Middle frontal gyrus (tissue), 1 donor: ENCODE results near the gene MYO15A.
A peak's percentile ranks its signal among the peaks of the same experiment; 100 is the strongest.

Experiments
- DNase-seq: peaks from one replicate; pipeline ENCODE4 v3.0.0-alpha.2; 2015; ENCODE audit warnings: low spot score; ENCODE audit errors: extremely low spot score

Gene MYO15A

DNA sequence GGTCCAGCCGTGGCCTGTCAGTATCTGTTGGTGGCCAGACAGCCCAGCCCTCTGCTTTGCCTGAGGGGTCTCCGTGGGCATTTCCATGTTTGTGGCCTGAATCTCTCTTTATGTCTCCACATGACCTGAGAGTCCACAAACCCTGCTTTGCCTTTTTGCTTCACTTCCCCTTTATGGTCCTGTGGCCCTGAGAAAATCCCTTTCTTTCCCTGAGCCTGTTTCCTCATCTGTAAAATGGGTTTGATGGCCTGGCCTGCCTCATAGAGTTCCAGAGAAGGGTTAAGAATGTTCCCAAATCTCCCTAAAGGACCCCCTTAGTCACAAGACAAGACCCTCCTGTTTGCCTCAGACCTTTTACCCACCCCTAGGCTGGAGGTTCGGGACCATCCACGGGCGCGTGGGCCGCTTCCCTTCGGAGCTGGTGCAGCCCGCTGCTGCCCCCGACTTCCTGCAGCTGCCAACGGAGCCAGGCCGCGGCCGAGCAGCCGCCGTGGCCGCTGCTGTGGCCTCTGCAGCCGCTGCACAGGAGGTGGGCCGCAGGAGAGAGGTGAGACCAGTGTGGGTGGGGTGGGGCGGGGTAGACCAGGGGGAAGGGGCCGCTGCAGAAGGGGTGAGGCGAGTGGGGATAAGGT, 48.9 kb downstream of the MYO15A start:
- no peak for DNase-seq

DNA sequence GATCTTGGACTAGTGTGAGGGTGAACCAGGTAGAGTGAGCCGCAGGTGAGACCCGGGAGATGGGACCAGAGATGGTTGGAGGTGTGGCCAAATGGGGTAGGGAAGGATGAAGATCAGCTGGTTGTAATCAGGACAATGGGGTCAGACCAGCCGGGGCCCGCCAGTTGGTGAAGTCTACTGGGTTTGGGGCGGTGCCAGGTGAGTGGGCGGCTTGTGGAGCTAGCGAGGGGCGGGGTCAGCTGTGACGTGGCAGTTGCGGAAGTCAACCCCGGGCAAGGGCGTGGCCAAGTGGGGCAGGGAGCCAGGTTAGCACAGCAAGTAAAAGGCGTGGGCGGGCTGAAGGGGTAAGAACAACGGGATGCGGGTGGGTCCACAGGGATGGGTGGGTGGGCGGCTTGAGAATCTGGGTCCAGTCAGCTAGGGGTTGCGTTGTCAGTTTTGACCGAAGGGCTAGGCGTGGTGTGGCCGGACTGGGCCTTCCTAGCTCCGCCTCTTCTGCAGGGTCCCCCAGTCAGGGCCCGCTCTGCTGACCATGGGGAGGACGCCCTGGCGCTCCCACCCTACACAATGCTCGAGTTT, 49.6 kb downstream of the MYO15A start:
- no peak for DNase-seq

DNA sequence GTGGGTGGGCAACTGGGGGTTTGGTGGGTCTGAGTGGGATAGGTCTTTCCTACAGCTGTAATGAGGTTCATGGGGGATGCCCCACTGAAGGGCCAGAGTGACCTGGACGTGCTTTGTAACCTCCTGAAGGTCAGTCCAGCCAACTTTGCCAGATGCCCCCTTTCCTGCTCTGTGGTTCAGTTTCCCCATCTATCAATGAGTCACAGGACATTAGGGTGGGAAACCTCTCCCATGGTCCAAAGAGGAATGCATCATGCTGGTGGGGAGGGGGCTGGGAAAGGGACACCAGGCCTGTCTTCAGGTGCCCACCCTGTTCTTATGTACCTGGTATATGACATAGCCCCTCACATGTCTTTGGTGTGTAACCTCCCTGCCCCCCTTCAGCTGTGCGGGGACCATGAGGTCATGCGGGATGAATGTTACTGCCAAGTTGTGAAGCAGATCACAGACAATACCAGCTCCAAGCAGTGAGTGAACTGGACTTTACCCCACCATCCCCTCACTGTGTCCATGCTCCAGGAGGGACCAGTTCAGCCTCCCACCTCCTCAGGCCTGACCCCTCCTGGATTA, 51.1 kb downstream of the MYO15A start:
- no peak for DNase-seq

DNA sequence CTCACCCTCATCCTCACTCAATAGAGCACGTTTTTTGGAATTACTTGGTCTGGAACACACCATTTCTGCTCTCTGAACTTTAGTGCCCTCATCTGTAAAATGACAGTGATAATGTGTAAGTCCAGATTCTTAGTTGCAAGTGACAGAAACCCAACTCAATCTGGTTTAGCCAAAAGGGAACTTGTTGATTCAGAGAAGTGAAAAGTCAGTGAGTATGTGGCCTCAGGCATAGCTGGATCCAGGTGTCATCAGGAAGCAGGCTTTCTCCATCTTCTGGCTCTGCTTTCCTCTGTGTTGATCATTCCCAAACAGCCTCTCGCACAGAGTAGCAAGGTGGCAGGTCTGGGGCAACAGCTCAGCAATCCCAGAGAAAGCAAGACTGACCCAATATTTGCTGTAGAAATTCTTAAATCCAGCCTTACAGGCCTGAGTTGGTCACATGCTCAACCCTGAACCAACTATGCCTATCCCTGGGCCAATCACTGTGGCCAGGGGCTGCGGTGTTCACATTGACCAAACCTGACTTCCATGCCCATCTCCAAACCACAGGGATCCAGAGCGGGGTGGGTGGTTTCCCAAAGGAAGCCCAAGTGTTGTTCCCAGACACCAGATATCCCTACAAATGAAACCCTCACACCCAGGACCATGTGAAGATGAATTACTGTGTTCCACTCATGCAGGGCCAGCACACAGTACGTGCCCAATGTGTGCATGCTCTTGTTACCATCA, 51.7 kb downstream of the MYO15A start:
- DNase-seq, result no peak

DNA sequence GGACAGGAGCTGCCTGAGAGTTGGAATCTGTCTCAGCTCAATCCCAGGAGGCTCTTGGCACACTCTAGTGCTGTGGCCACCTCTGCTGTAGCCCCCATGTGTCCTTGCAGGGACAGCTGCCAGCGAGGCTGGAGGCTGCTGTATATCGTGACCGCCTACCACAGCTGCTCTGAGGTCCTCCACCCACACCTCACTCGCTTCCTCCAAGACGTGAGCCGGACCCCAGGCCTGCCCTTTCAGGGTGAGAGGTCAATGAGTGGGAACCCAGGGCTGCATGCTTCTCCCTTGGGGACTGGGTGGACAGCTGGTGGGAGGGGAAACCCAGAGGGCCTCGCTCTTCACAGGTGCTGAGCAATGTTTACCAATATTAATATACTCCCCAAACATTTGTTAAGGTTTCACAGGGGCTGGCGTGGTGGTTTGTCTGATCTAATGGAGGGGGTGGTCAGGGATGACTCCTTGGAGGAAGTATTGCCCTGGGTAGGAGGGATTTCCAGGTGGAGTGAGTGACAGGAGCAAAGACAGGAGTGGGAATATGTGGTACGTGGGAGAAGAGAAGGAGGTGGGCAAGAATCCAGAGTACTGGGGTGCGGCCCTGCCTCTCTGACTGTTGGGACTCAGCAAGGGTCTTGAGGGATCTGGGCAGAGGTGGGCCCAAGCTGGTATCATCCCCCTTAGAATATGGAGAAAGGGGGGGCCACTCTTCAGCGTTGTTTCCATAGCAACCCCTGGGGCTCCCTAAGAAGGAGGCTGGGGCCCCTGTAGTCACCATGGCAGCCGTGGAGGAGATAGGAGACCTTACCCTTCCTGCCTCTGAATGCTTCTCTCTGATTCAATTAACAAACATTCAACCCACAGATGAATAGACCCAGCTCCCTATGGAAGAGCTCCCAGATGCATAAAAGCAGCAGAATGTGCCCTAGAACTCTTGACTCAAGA, 52.9 kb downstream of the MYO15A start:
- DNase-seq, result no peak

DNA sequence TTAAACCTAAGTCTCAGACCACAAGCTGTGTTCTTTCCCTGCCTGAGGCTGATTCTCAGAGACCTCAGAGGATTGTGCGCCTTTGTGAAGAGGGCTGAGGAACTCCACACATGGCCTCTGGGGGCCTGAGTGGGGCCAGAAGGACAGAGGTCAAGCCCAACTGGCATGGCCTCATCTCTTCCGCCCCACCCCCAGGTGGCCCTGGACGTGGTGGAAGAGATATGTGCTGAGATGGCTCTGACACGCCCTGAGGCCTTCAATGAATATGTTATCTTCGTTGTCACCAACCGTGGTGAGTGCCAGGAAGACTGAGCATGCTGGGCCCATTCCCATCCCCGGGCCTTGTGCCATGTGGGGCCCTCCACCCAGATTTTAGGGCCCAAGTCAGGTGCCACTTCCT, 55.0 kb downstream of the MYO15A start:
- DNase-seq, result no peak

DNA sequence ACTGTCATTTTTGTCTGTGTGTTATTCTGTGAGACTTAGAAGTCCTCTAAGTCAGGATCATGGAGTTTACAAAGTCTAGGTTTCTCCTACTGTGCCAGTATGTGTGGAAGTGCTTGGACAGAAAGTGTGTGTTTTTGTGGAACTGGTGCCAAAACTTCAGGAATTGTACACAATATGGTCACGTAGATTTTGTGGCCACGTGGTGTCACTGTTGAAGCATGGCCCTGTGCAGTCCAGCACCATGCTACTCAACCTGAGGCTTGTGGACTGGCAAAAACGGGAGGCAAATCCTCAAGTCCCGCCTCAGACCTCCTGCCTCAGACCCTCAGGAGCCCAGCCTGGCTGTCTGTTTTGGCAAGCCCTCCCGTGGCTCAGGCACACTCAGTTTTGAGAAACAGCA, 58.3 kb downstream of the MYO15A start:
- no peak for DNase-seq

DNA sequence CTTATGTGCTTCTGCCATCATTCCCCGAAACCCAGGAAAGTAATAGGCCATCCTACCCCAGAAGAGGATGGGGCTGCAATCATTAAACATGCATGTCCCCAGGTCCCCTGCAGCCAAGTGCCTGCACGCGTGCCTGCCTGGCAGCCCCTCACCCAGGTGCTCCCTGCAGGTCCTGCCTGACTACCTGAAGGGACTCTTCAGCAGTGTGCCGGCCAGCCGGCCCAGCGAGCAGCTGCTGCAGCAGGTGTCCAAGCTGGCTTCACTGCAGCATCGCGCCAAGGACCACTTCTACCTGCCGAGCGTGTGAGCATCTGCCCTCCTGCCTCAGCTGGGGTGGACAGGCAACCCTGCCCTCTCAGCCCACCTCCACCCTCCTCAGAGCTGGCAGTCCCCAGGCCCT, 58.9 kb downstream of the MYO15A start:
- DNase-seq, result no peak

DNA sequence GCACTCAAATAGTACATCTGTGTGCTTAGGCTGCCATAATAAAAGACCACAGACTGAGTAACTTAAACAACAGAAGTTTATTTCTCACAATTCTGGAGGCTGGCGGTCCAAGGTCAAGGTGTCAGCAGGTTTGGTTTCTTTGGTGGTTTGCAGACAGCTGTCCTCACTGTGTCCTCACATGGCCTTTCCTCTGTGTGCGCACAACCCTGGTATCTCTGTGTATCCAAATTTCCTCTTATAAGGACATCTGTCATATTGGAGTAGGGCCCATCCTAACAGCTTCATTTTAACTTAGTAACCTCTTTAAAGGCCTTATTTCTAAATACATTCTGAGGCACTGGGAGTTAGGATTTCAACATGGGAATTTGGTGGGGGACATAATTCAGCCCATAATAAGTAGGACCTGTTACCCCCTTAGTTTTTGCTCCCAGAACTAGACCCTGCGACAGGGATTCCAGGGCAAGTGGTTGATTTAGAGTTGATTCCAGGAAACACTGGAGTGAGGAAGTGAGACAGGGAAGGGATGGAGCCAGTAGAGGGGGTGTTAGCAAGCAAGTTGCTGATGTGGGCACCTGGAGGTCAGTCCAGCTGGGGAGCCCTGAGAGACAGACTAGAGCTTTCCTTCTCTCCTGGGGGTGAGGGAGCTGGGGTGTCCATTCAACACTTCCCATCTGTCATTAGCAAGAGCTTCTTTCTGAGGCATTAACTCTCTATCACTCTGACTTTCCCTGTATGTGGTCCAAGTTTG, 64.1 kb downstream of the MYO15A start:
- DNase-seq, result no peak

DNA sequence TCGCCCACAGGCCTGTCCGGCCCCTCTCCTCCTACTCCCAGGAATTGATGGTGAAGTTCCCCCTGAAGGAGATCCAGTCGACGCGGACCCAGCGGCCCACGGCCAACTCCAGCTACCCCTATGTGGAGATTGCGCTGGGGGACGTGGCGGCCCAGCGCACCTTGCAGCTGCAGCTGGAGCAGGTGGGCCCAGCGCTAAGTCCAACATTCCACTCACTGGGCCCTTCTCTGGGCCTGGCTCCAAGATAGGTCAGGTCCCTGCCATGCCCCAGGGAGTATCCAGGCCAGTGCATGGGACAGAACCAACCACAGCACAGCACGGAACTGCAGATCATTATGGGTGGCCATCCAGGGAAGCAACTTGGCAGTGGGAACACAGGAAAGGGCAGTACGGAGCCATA, 65.2 kb downstream of the MYO15A start:
- DNase-seq, result no peak

DNA sequence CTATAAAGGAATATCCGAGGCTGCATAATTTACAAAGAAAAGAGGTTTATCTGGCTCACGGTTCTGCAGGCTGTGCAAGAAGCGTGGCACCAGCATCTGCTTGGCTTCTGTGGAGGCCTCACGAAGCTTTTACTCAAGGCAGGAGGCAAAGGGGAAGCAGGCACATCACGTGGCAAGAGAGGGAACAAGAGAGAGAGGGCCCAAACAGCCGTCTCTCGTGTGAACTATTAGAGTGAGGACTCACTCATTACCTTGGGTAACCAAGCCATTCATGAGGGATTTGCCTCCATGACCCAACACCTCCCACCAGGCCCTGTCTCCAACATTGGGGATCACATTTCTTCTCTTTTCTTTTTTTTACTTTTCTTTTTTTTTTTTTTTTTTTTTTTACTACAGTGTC, 67.6 kb downstream of the MYO15A start:
- DNase-seq, result no peak

DNA sequence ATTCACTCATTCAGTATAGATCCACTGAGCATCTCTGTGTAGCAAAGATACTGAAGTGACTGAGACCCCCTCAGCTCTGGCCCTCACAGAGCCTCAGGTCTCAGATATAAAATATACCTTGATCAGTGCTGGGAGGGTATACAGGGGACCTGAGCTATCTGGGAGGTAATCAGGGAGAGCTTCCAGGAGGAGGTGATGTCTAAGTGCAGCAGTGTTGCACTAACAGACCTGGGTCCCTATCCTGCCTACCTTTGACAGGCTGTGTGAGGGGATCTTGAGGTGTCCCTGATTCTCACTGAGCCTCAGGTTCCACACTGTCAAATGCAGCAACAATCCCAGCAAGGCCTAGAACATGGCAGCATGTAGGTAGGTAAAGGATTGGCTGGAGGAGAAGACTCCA, 68.6 kb downstream of the MYO15A start:
- no peak for DNase-seq

DNA sequence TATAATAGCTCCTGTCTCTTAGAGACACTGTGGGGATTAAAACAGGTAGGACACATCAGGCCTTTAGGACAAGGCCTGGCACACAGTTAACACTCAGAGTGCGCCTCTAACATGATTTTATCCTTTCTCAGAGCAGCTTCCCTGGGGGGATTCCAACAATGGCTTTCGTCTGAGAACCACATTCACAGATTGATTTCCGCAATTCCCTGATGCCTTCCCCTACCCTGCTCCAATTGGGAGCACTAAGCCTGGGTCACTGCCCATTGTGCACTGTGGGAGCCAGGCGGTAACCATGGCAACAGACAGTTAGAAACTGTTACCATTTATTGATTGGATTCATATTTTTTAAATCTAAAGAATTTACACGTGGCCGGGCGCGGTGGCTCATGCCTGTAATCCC, 69.2 kb downstream of the MYO15A start:
- no peak for DNase-seq

DNA sequence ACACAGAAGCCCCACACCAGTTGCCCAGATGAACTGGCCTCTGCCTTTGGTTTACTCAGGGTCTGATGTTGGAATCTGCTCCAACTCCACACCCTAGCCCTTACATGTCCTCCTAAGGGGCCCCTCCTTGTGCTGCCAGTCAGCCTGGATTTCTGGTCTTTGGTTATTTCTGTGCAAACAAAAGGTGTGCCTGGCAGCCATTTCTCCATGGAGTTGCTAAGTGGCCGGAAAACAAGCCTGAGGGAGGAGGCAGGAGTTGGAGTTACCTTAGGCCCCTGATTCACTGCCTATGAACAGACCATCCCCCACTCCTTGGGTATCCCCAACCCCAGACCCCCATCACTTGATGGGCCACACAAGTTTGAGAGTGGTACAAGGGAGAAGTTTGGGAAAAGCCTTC, 70.6 kb downstream of the MYO15A start:
- DNase-seq, result no peak

DNA sequence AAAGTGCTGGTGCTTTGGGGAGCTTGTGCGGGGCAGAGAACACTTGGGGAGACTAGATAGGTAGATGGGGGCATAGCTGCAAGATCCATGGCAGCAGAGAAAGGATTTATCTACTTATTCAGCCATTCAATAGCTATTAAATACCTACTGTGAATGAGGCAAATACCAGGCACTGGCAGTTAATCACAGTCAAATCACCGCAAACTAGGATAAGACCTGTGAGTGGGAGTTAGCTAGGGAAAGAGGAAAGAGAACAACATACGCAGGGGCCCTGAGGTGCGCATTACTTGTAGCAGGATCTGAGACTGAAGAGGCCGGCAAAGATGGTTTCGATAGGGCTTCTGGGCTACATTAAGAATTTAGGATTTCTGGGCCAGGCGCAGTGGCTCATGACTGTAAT, 71.2 kb downstream of the MYO15A start:
- no peak for DNase-seq

DNA sequence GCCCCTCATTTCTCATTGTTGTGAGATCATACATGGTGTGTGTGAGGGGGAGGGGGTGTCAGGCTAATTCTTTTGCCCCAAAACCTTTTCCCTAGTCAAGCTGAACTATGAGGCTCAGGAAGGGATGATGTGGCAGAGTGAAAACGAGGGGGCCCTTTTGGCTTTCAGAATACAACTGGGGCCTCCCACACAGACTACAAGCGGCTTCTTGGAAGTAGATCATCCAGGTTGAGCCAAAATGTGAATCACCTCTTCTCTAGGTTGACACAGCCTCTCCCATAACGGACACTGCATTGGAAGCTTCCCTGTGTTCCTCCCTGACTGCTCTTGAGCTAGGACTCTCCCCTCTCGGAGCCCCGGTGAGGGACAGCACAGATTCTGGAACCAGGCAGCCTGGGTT, 72.8 kb downstream of the MYO15A start:
- no peak for DNase-seq

DNA sequence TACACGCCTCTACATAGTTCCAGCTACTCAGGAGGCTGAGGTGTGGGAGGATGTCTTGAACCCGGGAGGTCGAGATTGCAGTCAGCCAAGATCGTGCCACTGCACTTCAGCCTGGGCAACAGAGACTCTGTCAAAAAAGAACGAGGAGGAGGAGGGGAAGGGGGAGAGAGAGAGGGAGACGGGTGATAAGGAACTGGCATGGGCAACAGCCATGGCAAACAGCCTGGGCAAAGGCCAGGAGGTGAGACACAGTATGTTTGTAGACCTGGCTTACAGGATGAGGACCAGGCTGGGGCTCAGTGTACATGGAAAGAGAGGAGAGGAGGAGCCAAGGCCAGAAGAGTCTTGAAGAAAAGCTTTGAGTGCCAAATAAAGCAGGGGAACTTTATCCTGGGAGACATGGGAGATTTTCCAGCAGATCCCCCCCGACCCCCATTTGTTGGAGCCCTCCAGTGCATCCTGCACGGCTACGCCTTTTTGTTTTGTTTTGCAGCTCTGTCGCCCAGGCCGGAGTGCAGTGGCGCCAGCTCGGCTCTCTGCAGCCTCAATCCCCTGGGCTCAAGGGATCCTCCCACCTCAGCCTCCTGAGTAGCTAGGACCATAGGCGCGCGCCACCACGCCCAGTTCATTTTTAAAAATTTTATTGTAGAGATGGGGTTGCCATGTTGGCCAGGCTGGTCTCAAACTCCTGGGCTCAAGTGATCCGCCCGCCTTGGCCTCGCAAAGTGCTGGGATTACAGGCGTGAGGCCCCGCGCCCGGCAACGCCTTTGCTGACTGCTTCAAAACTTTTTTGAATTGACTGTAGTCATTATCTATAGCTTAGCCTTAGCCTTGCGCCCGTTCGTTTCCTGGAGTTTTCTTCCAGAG, 73.8 kb downstream of the MYO15A start:
- DNase-seq, result no peak

DNA sequence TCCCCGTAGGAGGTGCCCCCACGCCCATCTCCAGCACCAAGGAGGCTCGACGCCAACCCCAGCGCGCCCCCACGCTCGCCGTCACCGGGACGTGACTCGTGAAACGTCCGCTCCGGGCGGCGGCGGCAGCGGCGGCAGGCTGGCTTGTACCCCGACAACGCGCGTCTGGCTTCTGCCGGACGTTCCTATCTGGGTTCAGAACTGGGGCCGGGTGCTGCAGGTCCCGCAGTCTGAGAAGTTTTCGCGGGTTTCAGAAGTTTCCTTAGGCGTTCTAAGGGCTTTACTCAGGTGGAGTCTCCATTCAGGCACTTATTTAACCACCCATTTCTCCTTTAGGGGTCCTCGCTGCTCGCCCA, 74.4 kb downstream of the MYO15A start:
- DNase-seq, result no peak

DNA sequence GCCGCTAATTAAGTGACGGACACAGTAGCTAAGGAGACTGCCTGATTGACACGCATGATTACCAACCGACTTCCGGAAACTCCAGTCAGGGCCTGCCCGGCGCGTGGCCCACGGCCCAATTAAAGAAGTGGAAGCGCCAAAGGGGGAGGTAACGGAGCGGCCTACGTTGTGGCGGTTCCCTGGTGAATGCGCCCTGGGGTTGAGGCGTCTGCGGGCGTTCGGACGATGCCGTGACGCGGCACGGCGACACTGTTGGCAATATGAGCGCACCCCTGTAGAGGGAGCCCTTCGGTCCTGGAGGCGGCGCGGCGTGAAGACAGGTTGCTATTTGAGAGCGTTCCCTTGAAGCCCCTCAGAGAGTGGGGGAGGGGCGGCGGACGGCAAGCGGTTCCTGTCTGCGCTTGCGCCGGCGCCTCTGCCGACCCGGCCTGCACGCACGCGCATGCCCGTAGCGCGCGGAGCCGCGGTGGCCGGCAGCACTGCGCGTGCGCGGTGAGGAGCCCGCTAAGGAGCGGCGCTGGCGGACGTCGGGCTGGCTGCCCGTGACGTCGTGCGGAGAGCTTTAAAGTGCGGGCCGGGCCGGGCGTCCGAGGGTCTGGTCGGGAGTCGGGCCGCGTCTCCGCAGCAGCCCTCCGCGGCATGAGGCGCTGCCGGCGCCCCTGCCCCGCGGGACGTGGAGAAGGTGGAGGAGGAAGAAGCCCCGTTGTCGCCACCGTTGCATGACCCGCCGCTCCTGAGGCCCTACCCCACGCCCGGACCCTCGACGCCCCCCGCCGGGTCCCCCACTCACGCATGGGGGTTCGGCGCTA, 75.0 kb downstream of the MYO15A start, which contains the start of gene ALKBH5:
TSS of gene ALKBH5 (plus strand) at position 495 of the 809 bp plus-strand sequence. CDS start 416 bp downstream, outside the sequence.
- peak; percentile 98 for DNase-seq
